Esophagus mucosa (tissue), 1 donor: ENCODE data around the gene PRKCSH. TPM values are rescaled to one million over a fixed set of nuclear protein-coding genes. Genes with fewer than 3 reads are reported as not detected.
"Not testable (repeated sequence)": the region's sequence is repeated elsewhere in the genome, so short reads cannot be mapped to it uniquely, and the experiment has no call there.

ENCODE experiments used
- ATAC-seq: fragments of 200-7000 bp; cut with Tn5 transposase; one replicate; pipeline ENCODE4 v1.9.1; 2020
- total RNA-seq: library from RNA; stranded (reverse); gene quantifications from one replicate; pipeline ENCODE4 v1.2.4, GENCODE V29; 2023
- donor health status: DM: yes; HTN: yes; CAD: no.

PRKCSH gene
- total RNA-seq, 1 donor from 2014 or later = 161 TPM

DNA sequence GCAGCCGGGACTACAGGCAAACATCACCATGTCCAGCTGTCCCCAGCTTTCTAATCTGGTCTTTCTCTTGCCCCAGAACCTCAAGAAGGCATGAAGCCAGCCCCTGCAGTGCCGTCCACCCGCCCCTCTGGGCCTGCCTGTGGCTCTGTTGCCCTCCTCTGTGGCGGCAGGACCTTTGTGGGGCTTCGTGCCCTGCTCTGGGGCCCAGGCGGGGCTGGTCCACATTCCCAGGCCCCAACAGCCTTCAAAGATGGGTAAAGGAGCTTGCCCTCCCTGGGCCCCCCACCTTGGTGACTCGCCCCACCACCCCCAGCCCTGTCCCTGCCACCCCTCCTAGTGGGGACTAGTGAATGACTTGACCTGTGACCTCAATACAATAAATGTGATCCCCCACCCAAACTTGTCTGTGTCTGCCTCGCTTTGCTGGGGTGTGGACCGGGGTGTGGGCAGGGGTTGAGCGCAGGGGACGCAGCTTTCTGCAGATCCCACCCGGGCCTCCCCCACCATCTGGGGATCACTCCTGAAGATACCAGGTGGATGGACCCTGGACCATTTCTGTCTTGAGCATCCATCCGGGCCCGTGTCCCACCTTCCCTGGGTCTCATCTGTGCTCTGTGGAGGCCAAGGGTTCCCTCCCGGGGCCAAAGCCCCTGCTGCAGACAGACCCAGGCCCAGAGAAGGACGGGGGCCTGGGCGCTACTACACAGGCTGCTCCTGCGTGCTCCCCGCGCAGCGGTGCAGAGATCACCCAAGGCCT lies 15.3 kb downstream of the PRKCSH start:
- ATAC-seq = no peak

DNA sequence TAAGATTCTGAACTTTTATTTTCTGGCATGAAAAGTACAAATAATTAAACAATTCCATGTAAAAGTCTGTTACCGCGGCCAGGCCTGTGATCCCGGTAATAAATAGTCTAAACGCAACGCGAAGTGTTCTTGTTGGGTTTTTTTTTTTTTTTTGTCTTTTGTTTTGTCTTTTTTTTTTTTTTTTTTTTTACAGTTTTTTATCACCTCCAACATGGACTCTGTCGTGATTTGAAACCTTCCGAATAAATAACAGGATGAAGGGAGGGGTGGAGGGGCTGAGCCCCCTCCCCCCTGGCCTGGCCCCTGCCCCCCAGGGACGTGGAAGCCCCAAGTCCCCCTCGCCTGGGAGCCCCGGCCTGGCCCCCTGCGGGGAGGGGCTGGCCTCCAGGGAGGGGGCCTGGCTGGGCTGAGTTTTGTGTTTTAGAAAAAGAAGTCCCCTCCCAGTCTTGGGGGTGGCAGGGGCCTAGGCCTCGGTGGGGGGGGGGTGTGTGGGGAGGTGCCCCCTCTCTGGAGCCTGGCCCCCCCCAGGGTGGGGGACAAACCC lies 16.0 kb downstream of the PRKCSH start:
- ATAC-seq = no peak

DNA sequence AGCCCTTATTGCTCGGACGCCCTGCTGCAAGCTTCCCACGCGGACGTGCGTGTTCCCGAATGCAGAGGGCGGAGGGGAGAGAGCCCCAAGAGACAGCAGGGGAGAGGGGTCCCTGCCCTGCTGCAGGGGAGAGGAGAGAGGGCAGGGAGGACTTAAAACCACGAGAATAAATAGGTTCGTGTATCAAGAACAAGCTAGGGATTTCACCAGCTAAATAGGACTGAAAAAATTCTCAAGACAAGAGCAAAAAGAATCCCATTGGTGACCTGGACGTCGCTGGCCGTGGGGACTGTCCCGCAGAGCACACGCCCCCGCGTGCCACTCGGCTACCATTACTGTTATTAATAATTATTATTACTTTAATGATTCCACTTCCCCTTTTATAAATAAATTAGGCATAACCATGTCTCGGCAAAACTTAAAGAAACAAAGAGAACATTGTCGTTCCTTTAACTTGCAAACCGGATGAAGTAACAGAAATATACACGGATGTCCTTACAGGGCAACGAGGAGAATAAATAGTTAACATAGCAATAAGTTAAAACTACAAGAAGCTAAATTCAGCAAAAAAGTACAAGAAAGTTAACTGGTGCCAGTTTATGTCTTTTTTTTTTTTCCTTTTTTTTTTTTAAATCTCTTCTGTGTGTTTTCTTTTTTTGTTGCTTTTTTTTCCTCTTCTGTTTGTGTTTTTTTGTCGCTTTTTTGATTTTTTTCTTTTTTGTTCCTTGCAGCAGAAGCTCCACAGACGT lies 16.6 kb downstream of the PRKCSH start:
- no peak for ATAC-seq

GRCh38 chr19:11452620-11453310 lies 17.3 kb downstream of the PRKCSH start:
- no peak for ATAC-seq

- ATAC-seq = no peak
Observed at GRCh38 chr19:11453468-11454341, 18.3 kb downstream of the PRKCSH start.

GRCh38 chr19:11455233-11455554 lies 19.8 kb downstream of the PRKCSH start:
- ATAC-seq = not testable (repeated sequence)

- no peak for ATAC-seq
Observed at GRCh38 chr19:11456659-11457058, 21.2 kb downstream of the PRKCSH start.

DNA sequence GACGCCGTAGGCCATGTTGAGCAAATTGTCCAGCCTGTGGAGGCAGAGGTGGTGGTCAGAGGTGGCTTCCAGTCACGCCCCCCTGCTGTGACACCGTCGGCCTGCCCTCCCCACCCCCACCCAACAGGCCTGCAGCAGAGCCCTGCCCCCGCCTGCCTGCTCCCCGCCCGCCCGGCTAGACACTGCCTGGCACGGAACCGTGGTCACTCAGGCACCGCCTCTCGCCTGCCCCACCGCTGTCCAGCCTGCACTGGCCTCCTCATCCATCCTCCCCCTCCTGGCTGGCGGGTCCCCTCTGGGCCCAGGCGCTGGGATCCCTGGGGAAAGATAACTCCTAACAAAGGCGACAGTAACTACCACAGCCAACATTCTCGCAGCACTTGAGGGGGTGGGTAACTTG lies 21.7 kb downstream of the PRKCSH start:
- no peak for ATAC-seq

DNA sequence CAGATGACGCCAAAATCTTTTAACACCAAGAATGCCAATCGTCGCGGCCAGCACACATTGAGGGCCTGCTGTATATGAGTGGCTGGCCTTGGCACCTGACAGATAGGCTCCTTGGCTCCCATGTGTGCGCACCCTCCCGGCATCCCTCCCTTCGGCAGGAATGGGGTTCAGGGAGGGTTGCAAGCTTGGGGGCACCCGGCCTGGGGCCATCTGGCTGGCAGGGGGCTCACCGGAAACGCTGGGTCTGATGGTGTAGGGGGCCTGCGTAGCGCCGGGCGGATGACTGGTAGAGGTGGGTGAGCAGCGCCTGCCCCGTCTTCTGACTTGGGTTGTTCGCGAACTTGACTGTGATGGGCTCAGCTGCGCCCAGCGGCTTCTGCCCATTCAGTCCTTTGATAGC lies 22.4 kb downstream of the PRKCSH start:
- no peak for ATAC-seq

- ATAC-seq = no peak
Observed at GRCh38 chr19:11458236-11458900, 22.9 kb downstream of the PRKCSH start.

- not testable (repeated sequence) for ATAC-seq
Observed at GRCh38 chr19:11458912-11459311, 23.5 kb downstream of the PRKCSH start.

- ATAC-seq = no peak
Observed at GRCh38 chr19:11460207-11460606, 24.8 kb downstream of the PRKCSH start.

GRCh38 chr19:11461453-11461852 lies 26.0 kb downstream of the PRKCSH start:
- ATAC-seq = no peak

- ATAC-seq = peak; percentile 29
Observed at GRCh38 chr19:11463391-11463790, 28.0 kb downstream of the PRKCSH start.

DNA sequence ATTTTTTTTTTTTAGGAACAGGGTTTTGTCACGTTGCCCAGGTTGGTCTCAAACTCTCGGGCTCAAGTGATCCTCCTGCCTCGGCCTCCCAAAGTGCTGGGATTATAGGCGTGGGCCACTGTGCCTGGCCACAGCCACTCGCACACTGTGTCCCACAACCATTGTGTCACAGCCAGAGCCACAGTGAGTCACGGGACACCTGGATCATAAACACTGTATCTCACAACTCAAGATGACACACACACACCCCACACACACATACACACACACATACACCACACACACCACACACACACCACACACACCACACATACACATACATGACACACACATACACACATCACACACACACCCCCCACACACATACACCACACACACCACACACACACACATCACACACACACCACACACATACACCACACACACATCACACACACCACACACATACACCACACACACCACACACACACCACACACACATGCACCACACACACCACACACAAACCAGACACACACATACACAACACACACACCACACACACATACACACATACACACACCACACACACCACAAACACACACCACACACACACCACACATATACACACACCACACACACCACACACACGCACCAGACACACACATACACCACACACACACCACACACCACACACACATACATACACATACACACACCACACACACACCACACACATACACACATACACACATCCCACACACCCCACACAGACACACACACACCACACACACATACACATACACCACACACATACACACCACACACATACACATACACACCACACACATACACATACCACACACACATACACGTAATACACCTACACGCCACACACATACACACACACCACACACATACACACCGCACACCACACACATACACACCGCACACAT lies 29.2 kb downstream of the PRKCSH start:
- ATAC-seq = no peak

GRCh38 chr19:11465600-11465999 lies 30.2 kb downstream of the PRKCSH start:
- no peak for ATAC-seq

- peak; percentile 33 for ATAC-seq
Observed at GRCh38 chr19:11468266-11468845, 32.9 kb downstream of the PRKCSH start.

GRCh38 chr19:11473725-11474124 lies 38.3 kb downstream of the PRKCSH start:
- ATAC-seq = no peak

GRCh38 chr19:11475343-11475742 lies 39.9 kb downstream of the PRKCSH start:
- not testable (repeated sequence) for ATAC-seq

DNA sequence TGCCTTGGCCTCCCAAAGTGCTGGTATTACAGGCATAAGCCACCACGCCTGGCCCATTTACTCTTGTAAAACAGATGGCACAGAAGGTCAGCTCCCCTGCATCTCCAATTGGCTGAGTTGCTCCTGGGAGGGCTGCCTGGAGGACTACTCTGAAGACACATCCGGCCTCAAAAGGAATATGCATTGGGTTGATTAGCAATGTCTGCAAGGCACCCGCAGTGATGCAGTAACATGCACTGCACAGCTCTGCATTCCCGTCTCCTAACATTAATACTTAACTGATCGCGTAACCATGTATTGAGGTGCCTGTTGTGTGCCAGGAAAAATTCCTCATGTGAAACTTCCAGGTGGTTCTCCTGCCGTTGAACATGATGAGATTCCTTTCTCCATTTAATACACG lies 40.4 kb downstream of the PRKCSH start:
- ATAC-seq = no peak
